ENCODE data around the gene SLC22A13. TPM values are rescaled to one million over a fixed set of nuclear protein-coding genes. Genes with fewer than 3 reads are reported as not detected.

The SLC22A13 gene
- total and polyA plus RNA-seq, 2 donors (not counting 3 experiments of a cell fraction or from before 2014, with no cell fraction given), result 0.11 to 0.53 TPM

DNA sequence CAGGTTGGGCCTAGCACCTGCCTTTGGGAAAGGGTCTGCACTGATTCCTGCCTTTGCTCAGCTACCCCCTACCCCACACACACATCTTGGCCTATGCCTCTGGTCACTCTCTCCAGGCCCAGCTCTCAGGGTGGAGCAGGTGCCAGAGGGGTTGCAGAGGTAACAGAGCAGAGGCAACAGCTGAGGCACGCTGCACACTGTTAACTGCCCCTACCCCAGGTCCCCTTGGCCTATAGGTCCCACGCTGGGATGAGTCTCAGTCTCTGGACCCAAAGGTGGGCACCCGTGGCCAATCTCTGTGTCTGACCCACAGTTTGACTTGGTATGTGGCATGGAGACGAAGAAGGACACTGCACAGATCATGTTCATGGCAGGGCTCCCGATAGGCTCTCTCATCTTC is 41.3 kb downstream of the SLC22A13 start:
- BruUV-seq (replicated peaks), result no TSS peak
- H2AFZ ChIP-seq (ENCODE audit: low read depth, low read length), result no peak overlapping the region
- FAIRE-seq (no peak), DNase-seq (ENCODE audit: low read depth, low spot score) (no peak)
- no peaks in the 10 kb centered on the region for H3K36me3 ChIP-seq (ENCODE audit: control insufficient read depth in 2 of 2, extremely low read depth in 1 of 2, insufficient read depth in 2 of 2, low read length in 2 of 2)
- no peaks in the 10 kb centered on the region for H3K9me1 ChIP-seq (replicated peaks; ENCODE audit: control insufficient read depth, extremely low read depth, insufficient read depth, low read length)
- no peak overlapping the region for H3K4me2 ChIP-seq (ENCODE audit: insufficient read depth, low read length)
- H3K27me3 ChIP-seq (ENCODE audit: control insufficient read depth in 2 of 2, insufficient read depth in 2 of 2, low read length in 2 of 2), result peaks cover 0 to 3% of the 10 kb centered on the region in 2 experiments
- no peaks in the 10 kb centered on the region for H4K20me1 ChIP-seq (replicated peaks; ENCODE audit: control insufficient read depth, extremely low read depth, insufficient read depth, low read length)
- no peaks in the 10 kb centered on the region for H3K4me1 ChIP-seq (ENCODE audit: control insufficient read depth, extremely low read depth, insufficient read depth, low read length)
- H3K4me3 ChIP-seq (replicated peaks in 1 of 3; ENCODE audit: insufficient read depth in 1 of 3, low read depth in 1 of 3, low read length in 3 of 3), result no peak overlapping the region
- intact Hi-C loops (cut with micrococcal nuclease) (no loop called here), dilution Hi-C loops (cut with MboI; ENCODE audit: extremely low pct_ligation_motif_present, low sequenced_read_pairs) (no loop called here)
- ChIA-PET POLR2A (no interaction called here), CTCF (no interaction called here)
- H3K9me3 ChIP-seq (replicated peaks; ENCODE audit: control insufficient read depth, insufficient read depth, low read length), result no peaks in the 10 kb centered on the region
- no peak overlapping the region for H3K27ac ChIP-seq (ENCODE audit: insufficient read depth, low read depth, low read length)
- H3K79me2 ChIP-seq (ENCODE audit: control insufficient read depth, insufficient read depth, low read length), result no peaks in the 10 kb centered on the region
- no peak overlapping the region for H3K9ac ChIP-seq (replicated peaks; ENCODE audit: extremely low read depth, insufficient read depth, low read length)
- TF ChIP-seq POLR2A (IDR thresholded peaks at IDR 0.05; ENCODE audit: low read depth, low read length) (no peak), EZH2 (IDR thresholded peaks at IDR 0.05; ENCODE audit: borderline replicate concordance, low read depth, low read length, severe bottlenecking) (no peak), GATA2 (IDR thresholded peaks at IDR 0.05; ENCODE audit: insufficient read depth, insufficient read length, low read depth, low read length) (no peak), MYC (IDR thresholded peaks at IDR 0.05; ENCODE audit: low read depth, low read length) (no peak), JUN (IDR thresholded peaks at IDR 0.05; ENCODE audit: borderline replicate concordance, insufficient read depth, insufficient read length, low read depth) (no peak), POLR2AphosphoS5 (IDR thresholded peaks at IDR 0.05; ENCODE audit: insufficient read depth, low read depth, low read length) (no peak)
- TF ChIP-seq, protein P1, sequence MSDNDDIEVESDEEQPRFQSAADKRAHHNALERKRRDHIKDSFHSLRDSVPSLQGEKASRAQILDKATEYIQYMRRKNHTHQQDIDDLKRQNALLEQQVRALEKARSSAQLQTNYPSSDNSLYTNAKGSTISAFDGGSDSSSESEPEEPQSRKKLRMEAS (IDR thresholded peaks at IDR 0.05; ENCODE audit: insufficient read depth, insufficient read length), result no peak
- TF ChIP-seq, protein P2, sequence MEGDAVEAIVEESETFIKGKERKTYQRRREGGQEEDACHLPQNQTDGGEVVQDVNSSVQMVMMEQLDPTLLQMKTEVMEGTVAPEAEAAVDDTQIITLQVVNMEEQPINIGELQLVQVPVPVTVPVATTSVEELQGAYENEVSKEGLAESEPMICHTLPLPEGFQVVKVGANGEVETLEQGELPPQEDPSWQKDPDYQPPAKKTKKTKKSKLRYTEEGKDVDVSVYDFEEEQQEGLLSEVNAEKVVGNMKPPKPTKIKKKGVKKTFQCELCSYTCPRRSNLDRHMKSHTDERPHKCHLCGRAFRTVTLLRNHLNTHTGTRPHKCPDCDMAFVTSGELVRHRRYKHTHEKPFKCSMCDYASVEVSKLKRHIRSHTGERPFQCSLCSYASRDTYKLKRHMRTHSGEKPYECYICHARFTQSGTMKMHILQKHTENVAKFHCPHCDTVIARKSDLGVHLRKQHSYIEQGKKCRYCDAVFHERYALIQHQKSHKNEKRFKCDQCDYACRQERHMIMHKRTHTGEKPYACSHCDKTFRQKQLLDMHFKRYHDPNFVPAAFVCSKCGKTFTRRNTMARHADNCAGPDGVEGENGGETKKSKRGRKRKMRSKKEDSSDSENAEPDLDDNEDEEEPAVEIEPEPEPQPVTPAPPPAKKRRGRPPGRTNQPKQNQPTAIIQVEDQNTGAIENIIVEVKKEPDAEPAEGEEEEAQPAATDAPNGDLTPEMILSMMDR (IDR thresholded peaks at IDR 0.05; ENCODE audit: extremely low read depth in 1 of 2, insufficient read depth in 1 of 2, low read depth in 1 of 2, low read length in 2 of 2), result no peak

All from endothelial cell of umbilical vein (primary cell).